Measurements from ENCODE around the gene VAX1.

The VAX1 gene

DNA sequence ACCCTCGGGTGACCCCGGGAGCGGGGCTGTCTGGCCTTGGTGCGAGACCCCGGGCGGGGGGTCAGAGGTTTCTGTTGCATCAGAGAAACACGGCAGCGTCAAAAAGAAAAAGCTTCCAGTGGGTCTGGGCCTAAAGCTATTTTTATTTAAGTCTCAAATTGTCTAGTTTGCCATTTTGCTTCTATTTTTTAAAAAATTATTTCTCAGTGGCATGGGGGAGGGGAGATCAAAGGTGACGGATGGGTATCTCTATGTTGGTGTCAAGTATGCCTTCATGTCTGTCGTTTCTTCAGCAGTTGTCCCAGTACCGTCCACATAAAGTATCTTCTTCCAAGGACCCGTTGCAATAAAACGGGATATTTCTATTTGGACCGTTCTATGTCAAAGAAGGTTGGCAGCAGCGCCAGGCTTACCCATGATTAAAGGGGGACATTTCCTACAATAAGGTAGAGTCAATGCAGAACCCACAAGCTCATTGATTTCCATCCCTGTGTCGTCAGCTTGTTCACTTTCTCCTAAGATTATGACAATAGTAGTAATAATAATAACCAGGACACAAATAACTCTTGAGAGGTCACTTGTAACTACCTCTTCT is 26.0 kb upstream of the VAX1 start:
- DNase-seq (ENCODE audit: low read depth in 2 of 2), result no peak

DNA sequence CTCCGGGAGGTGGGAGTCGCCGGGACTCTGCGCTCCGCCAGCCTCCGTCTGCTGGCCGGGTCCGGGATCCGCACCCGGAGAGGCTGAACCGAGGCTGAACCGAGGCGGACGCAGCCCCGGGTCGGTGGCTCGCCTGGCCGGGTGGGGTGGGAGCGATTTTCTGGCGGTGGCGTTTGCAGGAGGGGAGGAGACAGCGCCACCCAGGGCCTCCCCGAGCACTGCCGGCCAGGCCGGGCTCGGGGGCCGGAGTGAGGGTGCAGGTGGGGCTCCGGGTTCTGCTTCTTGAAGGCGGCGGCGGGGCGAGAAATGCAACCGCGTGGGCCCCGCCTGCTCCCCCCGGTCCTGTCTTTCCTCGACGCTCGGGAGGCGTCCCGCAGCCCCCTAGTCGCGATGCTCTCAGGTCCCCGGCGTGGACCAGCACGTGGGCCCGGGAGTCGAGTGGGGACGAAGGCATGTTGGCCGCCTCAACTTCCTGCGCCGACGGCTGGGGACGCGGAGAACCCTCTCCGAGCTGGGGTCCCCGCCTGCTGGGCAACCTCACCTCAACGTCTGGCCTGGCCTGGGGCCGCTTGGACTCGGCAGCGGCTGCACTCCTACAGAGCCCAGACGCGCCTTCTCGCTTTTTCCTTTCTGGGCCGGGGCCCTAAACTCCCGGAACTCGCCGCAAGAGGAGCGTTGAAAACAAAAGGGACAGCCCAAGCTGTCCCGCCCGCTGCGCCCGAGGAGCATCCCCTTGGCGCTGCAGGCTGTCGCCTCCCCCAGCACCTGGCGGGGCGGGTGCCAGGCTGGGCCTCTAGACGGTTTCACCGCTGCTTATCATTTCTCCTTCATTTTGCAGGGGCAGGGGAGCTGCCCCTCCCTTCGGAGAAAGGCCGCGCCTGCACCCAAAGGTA is 25.2 kb upstream of the VAX1 start:
- DNase-seq (ENCODE audit: low read depth in 2 of 2), result no peak

DNA sequence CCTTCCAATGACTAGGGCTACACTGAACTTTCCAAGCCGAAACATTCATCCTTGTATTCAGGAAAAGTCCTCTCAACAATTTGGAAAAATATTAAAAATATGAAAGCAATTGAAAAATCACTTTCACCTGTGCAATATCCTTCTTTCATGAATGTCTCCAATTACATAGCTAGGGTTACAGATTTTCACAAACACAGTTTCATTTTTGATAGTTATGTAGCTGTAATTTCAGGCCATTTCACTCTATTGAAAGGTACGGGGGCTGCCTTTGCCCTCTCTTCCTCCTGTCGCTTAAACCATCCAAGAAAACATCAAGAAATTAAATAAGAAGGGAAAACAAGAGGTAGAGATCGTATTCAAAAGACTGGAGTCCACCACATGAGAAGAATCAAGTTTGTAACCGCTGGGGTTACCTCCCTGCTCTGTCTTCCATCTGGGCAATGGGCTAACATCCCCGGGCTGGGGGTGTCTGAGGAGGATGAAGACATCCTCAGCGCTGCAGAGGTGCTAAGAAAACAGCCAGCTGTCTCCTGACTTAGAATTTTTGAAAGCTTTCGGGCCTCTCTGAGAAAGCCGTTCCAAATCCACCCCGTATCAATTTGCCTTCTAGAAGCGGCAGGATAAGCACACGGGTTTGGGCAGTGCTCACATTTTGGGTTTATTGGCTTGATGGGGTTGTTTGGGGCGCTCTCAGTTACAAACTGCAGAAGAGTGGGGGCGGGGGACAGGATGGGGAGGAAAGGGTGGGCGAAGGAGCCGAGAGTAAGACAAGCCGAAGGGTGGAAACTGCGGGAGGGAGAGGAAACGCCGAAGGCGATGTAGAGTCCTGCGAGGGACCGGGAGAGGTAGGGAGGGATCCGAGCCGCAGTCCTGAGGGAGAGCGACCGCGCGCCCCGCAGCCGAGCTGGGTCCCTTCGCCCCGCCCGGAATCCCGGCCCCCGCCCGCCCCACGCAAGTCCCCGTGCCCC is 24.3 kb upstream of the VAX1 start:
- no peak for DNase-seq (ENCODE audit: low read depth in 2 of 2)

- DNase-seq (ENCODE audit: low read depth in 2 of 2), result no peak
Measured at GRCh38 chr10:117161386-117162033, 23.4 kb upstream of the VAX1 start.

DNA sequence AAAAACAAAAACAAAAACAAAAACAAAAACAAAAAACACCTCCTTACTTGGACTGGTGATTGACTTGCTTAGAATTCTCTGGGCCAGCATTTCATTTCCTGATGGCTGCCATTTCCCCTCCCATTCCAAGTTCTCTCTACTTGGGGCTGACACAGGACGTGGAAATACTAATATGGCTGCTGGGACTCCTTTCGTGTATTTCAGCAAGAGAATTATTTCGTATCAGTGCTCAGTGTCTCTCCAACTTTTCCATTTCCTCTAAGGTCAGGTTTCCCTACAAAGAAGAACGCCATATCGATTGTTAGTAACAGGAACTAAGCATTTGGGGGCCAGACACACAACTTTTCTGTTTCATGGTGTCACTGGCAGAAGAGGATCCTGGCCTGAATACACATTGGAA is 22.5 kb upstream of the VAX1 start:
- DNase-seq (ENCODE audit: low read depth in 2 of 2), result no peak

GRCh38 chr10:117159390-117159789 is 21.3 kb upstream of the VAX1 start:
- DNase-seq (ENCODE audit: low read depth in 2 of 2), result no peak

GRCh38 chr10:117158297-117158696 is 20.2 kb upstream of the VAX1 start:
- DNase-seq (ENCODE audit: low read depth in 2 of 2), result no peak

DNA sequence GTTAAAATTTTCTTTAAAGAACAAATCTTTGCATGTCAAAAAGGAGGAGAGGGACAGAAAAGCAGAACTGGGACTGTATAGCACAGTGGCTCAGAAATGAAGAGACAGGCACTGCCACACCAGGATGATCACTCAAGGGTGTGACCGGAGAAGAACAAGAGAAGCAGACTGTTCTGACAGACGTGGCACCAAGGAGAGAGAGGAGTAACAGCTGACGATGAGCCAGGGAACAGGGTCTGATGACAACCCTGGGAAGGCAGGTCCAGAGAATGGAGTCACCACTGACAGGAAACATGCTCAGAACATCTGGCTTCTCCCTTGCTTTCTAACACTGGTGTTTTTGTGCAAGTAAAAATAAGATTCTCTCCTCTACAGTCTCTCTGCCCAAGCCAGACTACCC is 14.6 kb upstream of the VAX1 start:
- no peak for DNase-seq (ENCODE audit: low read depth in 2 of 2)

DNA sequence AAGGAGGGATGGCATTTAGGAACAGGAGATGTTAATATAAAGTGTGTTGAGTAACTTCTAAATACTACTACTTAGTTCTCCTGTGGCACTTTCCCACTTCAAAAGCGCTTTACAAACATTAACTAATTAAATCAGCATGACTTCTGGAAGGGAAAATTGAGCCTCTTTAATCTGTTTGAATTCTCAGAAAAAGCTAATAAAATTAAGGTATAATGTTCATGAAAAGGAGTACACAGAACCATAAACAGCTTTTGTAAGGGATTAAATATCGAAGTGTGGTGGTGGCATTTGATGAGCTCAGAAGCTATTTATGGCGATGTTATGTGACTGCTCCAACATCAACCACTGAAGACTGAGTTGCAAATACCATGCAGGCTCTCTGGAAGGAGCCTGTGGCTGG is 10.2 kb upstream of the VAX1 start:
- DNase-seq (ENCODE audit: low read depth in 2 of 2), result no peak

- no peak for DNase-seq (ENCODE audit: low read depth in 2 of 2)
Measured at GRCh38 chr10:117145019-117145418, 6.9 kb upstream of the VAX1 start.

DNA sequence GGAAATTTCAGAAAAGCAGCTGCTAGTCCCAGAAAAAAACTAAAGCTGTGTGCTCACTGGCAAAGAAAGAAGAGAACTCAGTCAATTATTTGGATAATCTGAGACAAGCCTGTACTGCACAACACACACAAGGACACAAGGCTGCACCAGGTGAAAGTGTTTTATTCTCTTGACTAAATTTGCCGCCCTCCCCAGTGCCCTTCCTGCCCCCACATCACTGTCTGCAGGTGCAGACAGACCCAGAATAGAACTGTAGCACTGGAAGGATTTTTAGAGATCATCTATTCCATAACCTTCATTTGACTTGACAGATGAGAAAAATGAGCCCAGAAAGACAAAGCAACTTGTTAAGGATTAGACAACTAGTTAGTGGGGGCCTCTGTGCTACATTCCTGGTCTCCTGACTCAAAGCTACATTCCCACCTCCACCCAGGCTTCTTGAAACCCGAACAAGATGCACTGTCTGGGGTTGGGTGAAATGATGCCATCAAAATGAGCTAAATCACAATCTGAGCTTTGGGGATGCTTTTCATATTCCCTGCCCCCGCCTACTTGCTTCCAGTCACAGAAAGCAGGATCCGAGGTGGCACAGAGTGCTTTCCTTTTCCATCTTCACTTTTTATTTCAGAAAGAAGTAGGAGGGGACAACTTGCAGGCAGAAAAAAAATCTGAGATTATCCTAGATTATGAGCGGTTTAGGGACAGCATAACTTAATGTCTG is 5.2 kb upstream of the VAX1 start:
- DNase-seq (ENCODE audit: low read depth in 2 of 2), result no peak

DNA sequence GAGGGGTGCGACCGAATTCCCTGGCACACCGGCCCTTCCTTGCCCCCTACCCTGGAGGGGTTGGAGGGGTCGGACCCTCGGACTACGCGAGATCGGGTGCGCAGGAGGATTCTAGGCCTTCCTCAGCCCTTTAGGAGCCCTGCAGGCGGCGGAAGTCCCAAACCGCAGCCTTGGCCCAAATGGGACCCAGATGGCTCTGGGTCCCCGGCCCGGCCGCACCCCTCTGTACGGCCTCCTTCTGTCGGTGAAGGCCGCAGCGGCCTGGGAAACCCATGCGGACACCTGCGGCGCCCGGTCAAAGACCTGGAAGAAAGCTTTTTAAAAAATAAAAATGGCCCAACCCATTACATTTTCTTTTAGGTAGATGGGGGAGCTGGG is 2.4 kb upstream of the VAX1 start:
- DNase-seq (ENCODE audit: low read depth in 2 of 2), result no peak

DNA sequence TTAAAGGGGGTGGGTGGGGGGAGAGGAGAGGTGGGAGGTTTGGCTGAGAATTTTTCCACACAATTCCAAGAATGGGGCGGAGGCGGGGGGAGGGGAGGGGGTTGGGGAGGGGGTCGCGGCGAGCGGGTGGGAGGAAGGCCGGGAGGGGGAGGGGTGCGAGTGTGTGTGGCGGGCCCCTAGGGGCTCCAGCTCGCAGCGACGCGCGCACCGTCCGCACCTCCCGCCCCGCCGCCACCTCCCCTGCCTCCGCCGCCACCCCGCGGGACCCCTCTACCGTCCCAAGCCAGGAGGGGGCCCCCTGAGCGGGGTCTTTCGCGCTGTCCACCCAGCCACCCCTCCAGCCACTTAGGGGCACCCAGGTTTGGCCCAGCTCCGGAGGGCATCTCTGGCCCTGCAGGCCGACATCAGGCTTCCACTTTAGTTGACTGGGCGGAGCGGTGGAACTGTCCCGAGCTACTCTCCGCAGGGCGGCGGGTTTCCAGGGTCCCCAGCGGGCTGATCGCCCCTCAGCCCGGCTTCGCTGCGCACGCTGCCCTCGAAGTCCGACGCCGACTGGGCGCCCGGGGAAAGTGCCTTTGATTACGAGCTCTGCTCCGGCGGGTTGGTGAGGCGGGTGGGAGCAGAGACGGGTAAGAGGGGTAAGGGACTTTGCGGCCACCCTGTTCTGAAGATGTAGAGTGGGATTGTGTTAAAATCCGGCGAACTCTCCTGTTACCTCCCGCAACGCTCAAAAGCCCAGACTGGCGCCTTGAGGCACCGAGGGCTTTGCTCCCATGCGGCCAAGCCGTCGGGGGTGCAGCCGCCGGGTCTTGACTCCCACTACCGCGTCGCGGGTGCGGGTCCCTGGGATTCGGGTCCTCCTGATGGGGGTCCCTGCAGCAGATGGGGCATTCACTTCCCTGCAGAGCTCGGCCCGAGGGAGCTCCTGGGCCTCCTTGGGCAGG is 1.8 kb upstream of the VAX1 start:
- no peak for DNase-seq (ENCODE audit: low read depth in 2 of 2)

GRCh38 chr10:117138838-117139580 is 939 bp upstream of the VAX1 start:
- DNase-seq (ENCODE audit: low read depth in 2 of 2), result no peak

- DNase-seq (ENCODE audit: low read depth in 2 of 2), result no peak
Measured at GRCh38 chr10:117137031-117137910, 799 bp downstream of the VAX1 start.

GRCh38 chr10:117136391-117136975 is 1.6 kb downstream of the VAX1 start:
- DNase-seq (ENCODE audit: low read depth in 2 of 2), result no peak

DNA sequence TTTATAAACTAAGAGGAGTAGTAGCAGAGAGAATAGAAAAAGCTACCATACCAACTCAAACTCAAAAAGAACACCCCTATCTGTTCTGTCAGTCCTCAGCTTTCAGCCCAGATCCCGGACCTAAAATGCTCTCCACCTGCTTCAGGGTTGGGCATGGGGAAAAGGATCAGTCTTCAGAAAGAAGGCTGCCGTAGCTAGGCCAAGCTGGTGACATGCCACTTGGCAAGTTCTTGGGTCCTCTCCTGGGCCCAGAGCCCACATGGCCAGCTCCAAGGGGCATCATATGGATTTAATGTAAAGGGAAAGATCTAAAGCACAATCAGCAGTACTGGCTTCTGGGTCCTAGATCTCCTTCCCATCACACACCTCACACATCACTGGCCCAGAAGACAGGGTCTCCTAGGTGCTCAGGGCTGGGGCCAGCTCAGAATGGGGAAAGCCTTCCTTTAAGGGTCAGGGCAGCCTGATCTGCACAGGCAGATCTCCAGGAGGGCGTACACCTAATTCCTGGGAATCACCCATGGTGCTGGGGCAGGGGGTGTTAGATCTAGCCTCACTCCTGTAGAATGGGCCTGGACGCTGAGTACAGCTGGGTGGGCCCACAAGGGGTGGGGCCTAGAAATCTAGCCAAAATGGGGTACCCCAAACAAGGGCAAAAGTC is 2.5 kb downstream of the VAX1 start:
- no peak for DNase-seq (ENCODE audit: low read depth in 2 of 2)

DNA sequence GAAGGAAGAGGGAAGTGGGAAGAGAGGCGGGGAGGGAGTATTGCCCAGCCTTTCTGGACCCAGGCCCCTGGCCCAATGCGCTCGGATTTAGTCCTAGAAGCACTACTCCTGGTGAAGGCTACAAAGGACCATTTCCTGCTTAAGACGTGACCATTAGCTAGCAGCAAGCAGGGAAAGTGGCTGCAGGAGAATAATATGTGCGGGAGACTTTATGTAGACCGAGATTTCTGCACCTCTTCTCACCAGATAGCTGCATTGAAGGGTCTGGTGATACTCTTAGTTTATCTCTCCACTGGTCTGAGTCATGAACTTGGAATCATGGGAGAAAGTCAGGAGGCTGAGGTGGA is 3.1 kb downstream of the VAX1 start:
- DNase-seq (ENCODE audit: low read depth in 2 of 2), result no peak

Measured in stimulated activated CD8-positive, alpha-beta memory T cell treated with anti-CD3 and anti-CD28 coated beads, Interleukin-7, amount 100 ng/mL, for 4 hours (primary cell).